GM12873 (cell line): ENCODE data around the gene EXOC5.

Experiments used
- TF ChIP-seq, protein P1 (sequence below): IDR thresholded peaks from 2 replicates; pipeline ENCODE4 v1.5.1; 2012; ENCODE audit warnings: low read depth, mild to moderate bottlenecking, moderate library complexity, low read length, control low read depth; ENCODE audit not compliant: insufficient read depth; ENCODE audit errors: missing control alignments

EXOC5 gene

DNA sequence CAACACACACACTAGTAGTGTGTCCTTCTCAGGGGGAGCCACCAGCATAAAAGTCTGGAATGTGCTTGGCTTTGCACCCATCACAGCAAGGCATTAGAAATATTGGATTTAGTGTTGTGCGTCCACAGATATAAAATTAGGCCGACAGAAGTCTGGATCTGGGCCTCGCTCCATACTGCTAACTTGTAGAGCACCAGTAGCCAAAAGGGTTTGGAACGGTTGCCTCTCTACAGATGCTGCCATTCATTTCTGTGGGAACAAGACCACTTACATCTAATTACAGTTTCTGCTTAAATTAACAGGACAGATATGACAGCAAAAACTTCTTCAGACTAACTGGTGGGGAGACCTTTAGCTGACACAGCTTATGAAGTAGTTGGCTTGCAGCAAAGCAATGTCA lies 94.2 kb downstream of the EXOC5 start:
- TF ChIP-seq, protein P1, sequence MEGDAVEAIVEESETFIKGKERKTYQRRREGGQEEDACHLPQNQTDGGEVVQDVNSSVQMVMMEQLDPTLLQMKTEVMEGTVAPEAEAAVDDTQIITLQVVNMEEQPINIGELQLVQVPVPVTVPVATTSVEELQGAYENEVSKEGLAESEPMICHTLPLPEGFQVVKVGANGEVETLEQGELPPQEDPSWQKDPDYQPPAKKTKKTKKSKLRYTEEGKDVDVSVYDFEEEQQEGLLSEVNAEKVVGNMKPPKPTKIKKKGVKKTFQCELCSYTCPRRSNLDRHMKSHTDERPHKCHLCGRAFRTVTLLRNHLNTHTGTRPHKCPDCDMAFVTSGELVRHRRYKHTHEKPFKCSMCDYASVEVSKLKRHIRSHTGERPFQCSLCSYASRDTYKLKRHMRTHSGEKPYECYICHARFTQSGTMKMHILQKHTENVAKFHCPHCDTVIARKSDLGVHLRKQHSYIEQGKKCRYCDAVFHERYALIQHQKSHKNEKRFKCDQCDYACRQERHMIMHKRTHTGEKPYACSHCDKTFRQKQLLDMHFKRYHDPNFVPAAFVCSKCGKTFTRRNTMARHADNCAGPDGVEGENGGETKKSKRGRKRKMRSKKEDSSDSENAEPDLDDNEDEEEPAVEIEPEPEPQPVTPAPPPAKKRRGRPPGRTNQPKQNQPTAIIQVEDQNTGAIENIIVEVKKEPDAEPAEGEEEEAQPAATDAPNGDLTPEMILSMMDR, result no peak

GRCh38 chr14:57171903-57172302 lies 96.8 kb downstream of the EXOC5 start:
- TF ChIP-seq, protein P1, result no peak

- TF ChIP-seq, protein P1, result no peak
Measured at GRCh38 chr14:57171363-57171762, 97.3 kb downstream of the EXOC5 start.

DNA sequence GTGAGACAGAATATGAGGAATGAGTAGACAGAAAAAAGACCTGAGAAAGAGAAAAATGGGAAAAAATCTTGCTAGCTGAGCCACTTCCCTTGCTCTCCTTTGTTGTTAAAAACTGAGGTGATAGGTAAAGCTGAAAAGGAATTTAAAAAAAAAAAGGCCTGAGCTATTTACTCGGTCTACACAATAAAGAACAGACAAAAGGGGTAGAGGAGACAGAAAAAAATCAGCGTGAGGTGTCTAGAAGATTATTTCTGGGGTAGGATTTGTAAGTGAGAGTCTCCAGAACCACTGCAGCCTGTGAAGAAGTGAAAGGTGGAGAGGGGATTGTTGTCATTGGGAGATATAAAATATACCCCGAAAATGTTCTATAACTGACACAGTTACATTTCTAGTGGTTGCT lies 98.8 kb downstream of the EXOC5 start:
- TF ChIP-seq, protein P1, result no peak

- TF ChIP-seq, protein P1, result no peak
Measured at GRCh38 chr14:57168138-57168679, 100.5 kb downstream of the EXOC5 start.

DNA sequence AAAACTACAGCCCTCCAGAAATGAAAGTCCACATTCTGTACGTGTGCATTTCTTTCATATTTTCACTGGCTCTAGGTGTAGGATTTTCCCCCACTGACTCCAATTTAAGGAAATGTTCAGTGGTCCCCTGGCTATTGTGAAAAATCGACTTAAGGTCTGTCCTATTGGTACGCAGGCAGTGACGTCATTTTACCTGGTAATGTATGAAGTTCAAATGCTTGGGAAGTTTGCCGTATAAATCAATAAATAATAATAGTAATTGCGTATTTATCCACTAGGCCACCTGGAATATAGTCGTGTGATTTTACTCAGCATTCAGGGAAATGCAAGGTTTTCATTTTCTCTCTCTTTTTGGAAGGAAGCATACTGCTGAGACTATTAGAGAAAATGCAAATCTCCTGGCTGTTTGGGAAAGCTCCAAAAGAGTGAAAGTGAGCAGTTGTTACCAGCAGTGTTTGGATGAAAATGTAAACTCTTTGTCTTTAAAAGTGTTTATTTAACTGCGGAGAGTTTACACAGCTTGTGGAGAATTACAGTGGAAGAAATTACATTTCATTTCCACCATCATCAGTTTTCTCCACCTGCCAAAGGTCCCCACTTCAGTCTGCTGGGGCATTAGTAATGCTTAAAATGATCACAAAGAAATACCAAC lies 107.0 kb downstream of the EXOC5 start:
- TF ChIP-seq, protein P1, result no peak

GRCh38 chr14:57160333-57160732 lies 108.4 kb downstream of the EXOC5 start:
- TF ChIP-seq, protein P1, result no peak
